GM18909 (cell line): ENCODE data around the gene SPEF2.
"Not testable (repeated sequence)": the region's sequence is repeated elsewhere in the genome, so short reads cannot be mapped to it uniquely, and the experiment has no call there.

ENCODE experiments used
- ATAC-seq: cut with Tn5 transposase; IDR thresholded peaks from one replicate; pipeline ENCODE4 v1.9.1; 2021; ENCODE audit warnings: mild to moderate bottlenecking; ENCODE audit not compliant: unreplicated experiment, poor library complexity

SPEF2 gene

DNA sequence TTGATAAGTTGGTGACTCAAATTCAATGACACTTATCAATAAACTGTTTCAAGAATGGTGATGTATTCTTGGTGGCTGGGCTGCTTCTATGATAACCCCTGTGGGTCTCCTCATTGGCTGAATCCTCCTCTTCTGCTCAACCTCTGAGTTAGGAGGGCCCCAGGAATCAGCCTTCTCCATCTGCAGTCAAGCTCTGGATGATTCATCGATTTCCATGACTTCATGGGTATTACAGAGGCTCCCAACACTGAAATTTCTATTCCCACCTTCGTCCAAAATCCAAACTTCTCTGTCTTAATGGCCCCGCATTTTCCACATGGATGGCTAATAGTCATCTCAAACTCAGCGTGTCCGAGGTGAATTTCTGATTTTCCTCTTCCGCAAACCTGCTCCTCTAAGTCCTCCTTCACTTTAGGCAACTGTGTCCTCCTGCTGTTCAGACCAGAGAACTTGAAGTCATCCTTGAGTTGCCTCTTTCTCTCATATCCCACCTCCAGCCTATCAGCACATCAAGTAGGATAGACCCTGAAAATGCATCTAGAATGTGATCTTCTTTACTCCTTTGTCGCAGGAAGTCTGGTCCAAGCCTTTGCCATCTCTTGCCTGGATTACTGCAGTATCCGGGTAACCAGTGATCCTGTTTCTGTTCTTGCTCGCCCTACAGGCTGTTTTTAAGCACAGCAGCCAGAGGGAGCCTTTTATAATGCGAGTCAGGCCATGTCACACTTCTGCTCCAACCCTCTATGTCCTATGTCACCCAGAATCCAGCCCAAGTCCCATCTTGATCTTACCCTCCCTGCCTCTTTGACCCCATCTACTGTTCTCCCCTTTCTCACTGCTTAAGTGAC is 197.7 kb downstream of the SPEF2 start:
- ATAC-seq = peak; percentile 71

DNA sequence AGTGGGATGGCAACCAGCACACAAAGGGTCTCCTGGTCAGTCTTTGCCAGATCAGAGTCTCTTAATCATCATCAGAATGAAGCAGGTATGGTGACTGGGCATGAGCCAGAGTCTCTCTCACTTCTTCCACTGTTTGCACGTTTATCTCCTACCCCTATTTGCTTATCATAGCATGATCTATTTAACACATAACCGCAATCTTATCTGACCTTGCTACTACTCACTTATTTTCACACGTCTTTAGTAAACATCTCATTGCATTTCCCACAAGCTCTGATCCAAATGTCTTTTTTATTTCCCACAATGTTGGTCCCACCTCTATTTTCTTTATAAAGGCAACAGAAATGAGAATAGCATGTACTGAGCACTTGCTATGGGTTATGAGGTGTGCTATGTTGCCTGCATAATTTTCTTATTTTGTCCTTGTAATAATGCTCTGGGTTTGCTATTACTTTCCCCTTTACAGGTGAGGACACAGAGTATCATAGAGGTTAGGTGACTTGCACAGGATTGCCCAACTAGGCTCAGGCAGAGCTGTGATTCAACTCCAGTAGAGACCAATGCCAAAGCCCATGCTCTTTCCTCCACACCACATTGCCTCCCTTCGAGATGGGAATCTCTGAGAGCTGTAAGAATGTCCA is 199.3 kb downstream of the SPEF2 start:
- ATAC-seq = no peak

DNA sequence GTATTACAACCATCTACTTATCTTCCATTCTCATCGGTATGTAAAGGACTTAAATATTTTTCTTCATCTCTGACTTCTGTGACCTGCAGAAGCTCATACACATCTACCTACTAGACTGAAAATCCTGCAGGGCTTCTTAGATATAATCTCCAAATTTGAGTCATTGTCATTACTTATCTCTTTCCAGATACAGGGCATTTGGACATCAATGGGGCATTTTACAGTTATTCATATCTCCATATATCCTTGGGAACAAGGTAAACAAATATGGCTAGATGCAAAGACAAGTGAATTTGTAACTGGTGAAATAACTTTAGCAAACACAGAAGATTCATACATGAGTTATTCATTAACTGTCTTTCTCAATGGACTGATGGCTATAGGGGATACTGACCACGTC is 201.4 kb downstream of the SPEF2 start:
- no peak for ATAC-seq

DNA sequence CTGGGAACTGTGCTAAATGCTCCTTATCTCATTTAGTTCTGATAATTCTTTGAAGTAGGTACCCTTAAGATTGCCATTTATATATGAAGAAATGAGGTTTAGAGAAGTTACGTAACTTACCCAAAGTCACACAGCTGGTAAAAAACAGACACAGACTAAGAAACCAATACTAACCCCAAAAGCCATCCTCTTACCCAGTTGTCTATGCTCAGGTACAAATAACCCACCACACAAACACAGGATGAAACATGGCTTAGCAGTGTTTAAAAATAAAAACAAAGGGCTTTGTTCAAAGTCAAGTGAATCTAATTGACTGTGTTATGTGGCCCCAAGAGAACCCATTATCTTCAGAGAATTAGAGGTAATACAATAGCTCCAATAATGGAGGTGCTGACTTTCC is 202.0 kb downstream of the SPEF2 start:
- ATAC-seq = no peak

DNA sequence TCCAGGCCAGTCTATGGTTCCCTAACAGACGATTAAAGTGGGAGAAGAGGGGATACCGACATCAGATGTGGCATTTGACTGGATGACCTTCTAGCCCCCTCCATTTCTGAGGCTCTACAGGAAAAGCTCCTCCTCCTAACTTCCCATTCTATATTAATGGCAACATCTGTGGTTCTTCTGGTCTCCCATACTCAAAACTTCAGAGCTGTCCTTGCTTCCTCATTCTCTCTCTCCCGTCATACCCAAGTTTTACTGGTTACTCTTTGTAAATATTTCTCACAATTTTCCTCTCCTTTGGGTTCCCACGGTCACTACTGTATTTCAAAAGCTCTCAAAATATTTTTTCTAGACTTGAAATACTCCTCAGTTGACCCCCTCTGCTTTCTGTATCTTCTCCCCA is 203.1 kb downstream of the SPEF2 start:
- no peak for ATAC-seq

DNA sequence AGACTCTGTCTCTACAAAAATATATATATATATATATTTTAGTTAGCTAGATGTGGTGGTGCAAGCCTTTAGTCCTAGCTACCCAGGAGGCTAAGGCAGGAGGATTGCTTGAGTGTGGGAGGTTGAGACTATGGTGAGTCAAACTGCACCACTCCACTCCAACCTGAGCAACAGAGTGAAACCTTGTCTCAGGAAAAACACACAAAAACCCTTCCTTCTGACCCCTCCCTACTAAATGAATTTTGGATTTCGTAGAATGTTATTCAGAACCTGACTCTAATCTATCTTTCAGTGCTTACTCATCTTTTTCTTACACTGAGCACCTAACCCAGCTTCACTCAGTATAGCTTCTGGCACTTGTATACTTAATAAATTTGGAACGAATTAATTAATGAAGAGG is 203.8 kb downstream of the SPEF2 start:
- ATAC-seq = no peak

DNA sequence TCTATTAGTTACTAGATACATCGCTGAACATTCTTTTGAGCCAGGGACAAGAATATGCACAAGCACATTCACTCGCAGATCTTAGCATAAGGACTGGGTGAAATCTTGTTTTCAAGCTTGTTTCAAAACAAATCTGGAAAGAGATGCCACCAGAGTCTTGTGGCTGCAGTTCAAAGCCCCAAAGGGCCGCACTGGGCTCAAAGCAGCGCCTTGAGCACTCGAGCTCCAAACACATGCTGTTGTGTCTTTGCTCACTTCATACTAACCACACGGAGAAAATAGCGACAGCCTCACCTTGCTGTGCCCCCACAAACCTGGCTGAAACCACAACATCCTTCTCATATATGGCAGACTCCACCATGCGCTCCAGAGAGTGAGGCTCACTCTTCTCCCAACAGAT is 204.8 kb downstream of the SPEF2 start:
- no peak for ATAC-seq

DNA sequence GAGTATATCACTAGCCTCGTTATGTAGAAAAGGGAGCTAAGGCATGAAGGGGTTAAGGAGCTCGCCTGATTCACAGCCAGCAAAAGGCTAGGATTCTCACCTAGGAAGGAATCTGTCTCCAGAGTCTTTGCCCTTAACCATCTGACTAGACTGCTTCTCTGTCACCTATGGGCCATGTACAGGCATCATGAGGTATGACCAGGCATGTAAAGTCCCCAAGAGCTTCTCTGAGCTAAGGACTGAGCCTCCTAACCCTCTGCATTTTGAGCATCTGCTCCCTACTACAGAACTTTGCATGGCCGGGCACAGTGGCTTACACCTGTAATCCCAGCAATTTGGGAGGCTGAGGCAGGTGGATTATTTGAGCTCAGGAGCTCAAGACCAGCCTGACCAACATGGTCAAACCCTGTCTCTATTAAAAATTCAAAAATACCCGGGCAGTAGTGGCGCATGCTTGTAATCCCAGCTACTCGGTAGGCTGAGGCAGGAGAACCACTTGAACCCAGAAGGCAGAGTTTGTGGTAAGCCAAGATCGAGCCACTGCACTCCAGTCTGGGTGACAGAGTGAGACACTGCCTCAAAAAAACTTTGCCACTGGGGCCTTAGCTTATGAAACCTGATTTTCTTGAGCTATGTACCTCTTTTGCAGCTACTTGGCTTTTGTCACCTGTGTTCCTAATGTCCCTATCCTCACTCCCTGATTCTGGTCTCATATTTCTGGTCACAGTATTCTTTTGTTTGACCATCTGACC is 205.9 kb downstream of the SPEF2 start:
- ATAC-seq = no peak

DNA sequence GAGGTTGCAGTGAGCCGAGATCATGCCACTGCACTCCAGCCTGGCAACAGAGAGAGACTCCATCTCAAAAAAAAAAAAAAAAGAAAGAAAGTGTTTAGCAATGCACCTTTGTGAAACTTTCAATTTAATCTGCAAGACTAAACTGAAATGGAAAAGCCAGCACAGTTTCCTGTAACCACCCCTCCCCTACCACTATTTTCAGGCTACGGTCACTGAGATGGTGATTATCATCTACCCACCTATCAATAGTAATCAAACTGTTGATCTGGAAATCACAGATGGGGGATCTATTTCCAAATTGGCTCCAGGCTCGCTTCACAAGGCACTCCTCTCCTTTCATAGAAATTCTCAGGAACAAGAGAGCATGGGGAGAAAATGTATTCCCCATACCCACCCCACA is 208.4 kb downstream of the SPEF2 start:
- no peak for ATAC-seq

DNA sequence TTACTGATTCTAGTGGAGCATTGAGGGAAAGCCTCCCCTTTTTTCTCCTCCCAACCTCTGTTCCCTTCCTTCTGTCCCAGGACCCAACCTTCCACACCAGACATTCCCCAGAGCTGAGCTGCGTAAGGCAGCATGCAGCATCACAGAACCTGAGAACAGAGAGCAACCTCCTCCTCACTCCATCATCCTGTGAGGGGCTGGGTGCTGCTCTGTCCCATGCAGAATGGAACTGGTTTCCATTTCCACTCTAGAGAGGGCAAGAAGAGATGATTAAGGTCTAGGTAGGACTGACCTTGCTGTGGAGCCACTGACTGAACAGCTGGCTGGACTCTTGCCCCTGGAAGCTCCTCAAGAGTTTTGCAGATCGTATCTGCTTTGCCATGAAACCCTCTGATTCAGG is 208.9 kb downstream of the SPEF2 start:
- ATAC-seq = no peak

DNA sequence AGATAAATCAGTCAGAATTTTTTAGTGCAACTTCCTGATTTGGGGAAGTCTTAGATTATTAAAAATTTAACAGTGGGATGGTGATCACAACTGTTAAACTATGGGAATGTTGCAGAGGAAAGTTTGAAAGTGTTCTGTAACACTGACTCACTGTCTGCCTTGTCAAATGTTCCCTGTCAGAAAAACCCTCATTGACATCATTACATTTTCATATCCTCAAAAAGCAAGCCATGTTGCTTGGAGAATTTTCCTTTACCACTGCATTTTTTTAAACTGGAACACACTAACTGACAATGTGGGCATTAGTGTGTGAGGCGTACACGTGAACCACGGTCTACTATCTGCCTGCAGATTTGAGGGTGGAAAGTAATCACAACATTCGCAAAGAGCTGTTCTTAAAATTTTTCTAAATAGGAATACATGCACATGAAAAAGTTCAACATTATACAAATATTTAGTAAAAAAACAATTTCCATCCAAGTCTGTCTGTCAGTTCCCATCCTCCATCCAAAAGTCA is 210.5 kb downstream of the SPEF2 start:
- no peak for ATAC-seq

DNA sequence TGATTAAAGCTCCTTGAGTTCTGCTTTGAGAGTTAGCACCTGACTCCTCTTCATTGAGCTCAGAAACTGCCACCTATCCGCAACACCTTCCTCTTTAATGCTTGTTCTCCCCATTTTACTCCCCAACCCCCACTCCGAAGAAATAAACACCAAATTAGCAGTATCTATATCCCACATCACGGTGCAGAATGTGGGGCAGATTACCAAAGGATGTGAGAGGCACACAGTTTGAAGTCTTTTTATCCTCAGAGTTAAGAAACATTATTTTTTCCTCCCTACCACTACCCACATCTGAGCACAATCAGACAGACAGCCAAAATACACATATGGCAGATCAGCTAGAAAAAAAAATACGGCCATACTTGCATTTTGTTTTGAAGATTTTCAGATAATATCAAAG is 212.9 kb downstream of the SPEF2 start:
- ATAC-seq = no peak

DNA sequence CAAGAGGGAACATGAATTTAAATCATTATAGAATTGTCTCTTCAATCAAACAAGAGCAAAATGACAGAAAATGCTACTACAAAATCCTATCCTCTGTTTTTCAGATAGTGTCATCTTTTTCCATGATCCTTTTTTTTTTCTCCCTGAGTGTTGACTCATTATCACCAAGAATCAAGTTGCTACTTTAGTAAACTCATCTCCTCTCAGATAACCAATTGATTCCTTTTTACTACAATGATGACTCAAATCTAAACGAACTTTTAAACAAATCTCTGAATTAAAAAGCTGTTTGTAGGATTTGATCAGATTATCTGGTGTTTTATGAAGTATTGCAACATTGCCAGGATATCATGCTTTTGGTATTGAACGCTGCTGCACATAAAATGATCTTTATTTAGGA is 215.1 kb downstream of the SPEF2 start:
- no peak for ATAC-seq

DNA sequence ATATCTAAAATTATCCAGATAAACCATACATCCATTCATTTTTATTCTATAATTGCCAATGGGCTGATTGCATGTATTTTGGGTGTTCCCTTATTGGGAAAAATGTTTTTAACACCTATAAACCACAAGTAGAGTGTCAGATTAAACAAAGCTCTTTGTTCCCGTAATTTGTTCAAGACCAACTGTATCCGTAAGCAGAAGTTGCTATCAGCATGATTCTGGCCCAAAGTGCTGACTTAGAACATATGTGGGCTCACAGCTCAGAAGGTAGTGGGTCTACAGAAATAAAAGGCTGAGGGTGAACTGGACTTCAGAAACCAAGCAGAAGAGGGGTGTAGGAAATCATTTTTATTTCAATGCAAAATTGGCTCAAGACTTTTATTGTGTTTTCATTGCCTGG is 215.6 kb downstream of the SPEF2 start:
- ATAC-seq = no peak

DNA sequence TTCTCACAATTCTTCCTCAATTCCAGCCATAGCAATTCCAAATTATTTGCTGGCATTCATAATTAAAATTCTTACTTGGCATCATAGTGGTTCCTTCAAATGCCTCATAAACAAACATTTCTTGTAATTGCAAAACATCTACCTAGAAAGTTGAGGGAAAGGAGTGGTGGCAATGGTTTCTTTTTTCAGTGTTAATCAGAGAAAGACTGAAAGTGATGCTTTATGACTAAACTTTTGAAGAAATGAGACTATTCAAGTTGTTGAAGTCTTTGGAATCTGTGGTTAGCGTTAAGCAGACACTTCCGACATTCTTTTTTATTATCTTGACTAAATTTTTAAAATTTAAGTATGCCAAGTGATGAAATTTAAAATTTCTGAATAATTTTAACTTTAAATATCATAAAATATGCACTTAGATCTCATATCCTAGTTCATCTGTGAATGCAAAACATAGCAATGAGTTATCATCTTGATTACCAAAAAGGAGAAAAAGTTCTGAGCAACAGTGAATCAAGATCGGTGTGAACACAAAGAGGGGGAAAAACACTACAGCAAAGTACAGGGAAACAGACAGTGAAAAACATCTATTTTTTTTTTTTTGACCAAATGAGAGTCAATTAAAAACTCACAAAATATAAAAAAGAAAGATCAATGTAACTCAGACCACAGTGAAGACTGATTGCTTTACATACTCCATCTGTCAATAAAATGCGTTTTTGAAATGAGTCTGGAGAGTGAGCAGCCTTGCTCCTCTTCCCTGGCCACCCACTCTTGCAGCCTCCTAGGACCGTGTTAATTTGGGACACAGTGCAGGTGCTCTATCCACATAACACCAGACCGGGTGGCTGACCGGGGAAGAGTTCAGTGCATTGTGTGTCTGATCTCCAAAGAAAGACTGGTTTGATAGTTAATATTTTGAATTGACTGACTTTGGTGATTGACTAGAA is 218.4 kb downstream of the SPEF2 start:
- ATAC-seq = no peak

DNA sequence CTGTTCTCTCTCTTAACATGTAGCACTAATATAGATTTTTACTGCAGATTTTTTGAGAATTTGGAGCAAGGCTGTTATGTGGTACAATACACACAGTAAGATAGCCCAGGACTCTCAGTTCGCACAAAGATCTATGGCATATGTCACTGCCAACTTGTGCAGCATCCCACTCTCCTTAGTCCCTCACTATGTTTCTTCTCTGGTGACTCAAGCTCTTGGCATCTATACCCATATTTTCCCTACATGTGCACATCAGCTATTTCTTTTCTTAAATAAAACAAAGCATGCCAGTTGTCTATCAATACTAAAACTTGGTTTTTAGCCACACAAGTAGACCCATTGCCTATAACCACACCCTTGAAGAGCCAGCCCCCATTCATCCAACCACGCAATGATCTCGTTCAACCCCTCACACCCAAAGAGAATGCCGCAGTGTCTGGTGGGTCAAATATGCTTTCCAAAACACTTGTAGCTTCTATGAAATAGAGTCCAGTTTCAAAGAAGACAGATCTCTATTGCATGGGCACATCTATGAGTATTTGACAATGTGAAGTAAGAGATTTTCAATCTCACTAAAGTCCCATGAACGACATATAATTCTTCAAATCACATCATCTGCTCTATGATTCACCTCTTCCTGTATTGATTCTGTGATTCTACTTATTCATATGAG is 220.8 kb downstream of the SPEF2 start:
- ATAC-seq = no peak

DNA sequence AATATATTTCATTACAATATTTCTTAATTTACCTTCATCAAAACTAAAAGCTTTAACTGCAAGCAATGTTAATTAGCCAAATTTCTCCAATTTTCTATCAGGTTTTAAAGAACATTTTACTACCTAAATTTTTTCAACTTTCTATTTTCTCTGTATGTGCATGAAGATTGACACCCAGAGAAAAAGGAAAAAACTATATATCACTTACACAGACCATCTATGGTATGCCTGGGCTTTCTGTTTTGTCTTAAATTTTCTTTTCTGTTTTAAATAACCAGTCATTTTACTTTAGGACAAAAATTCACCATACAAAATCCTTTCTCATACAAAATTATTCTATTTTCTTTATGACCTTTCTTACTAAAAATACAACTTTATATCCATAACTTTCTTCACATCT is 225.2 kb downstream of the SPEF2 start:
- ATAC-seq = no peak

DNA sequence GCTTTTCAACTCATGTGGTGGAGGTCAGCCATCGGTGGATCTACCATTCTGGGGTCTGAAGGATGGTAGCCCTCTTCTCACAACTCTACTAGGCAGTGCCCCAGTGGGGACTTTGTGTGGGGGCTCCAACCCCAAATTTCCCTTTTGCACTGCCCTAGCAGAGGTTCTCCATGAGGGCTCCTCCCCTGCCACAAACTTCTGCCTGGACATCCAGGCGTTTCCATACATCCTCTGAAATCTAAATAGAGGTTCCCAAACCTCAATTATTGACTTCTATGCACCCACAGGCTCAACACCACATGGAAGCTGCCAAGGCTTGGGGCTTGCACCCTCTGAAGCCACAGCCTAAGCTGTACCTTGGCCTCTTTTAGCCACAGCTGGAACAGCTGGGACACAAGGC is 227.8 kb downstream of the SPEF2 start:
- not testable (repeated sequence) for ATAC-seq

DNA sequence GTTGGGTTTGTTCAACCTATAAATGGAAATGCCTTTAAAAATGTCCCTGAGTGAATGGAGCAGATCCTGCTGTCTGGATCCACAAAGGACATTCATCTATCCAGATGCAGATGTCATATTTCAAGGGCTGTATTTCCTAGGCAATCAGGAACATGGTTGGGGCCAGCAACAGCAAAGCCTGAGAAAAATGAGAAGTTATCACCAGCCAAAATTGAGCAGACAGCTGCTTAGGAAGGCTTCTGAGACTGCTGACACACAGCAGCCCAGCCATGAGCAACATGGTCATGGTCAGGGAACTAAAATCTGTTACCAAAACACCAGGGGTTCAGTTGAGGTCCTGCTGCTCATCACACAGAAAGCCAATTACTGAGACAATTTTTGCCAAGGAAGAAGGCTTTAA is 229.8 kb downstream of the SPEF2 start:
- no peak for ATAC-seq

DNA sequence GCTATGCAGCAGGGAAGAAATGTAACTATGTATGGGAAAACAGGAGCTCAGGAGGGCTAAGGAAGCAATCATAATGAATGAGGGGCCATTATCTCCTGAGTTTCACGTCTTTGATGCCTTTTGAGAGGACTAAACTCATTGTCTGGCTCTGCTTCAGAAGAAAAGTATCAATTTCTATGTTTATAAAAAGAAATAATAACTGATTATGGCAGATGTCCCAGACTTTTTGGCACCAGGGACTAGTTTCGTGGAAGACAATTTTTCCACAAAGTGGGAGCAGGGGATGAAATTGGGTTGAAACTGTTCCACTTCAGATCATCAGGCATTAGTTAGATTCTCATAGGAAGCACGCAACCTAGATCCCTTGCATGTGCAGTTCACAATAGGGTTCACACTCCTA is 230.3 kb downstream of the SPEF2 start:
- ATAC-seq = no peak
